CD4-positive, alpha-beta T cell treated with Interleukin-2 at 100 ng/mL for 4 hours (primary cell): Measurements from ENCODE around the gene KCNG2.

Experiments
- DNase-seq: peaks from one replicate; pipeline ENCODE4 v3.0.0-alpha.2; 2020; ENCODE audit warnings: low spot score

The KCNG2 gene

GRCh38 chr18:79942786-79943607, 145.3 kb downstream of the KCNG2 start:
- no peak for DNase-seq

GRCh38 chr18:79943608-79944125, 145.9 kb downstream of the KCNG2 start:
- DNase-seq = no peak

GRCh38 chr18:79944126-79944731, 146.5 kb downstream of the KCNG2 start:
- DNase-seq = no peak

- DNase-seq = no peak
These were observed 147.0 kb downstream of the KCNG2 start for GRCh38 chr18:79944746-79945117.

- DNase-seq = no peak
These were observed 147.6 kb downstream of the KCNG2 start for GRCh38 chr18:79945118-79946042.

GRCh38 chr18:79947054-79947755, 149.5 kb downstream of the KCNG2 start:
- no peak for DNase-seq

- no peak for DNase-seq
These were observed 150.3 kb downstream of the KCNG2 start for GRCh38 chr18:79947881-79948610.

- DNase-seq = no peak
These were observed 151.1 kb downstream of the KCNG2 start for GRCh38 chr18:79948719-79949411.
